Amniotic stem cell (primary cell): ENCODE data around the gene STX2.
A peak's percentile ranks its signal among the peaks of the same experiment; 100 is the strongest.
"Not testable (repeated sequence)": the region's sequence is repeated elsewhere in the genome, so short reads cannot be mapped to it uniquely, and the experiment has no call there.

Experiments used
- DNase-seq: peaks from one replicate; lab custom pipeline; 2025; lab: John Stamatoyannopoulos, UW

STX2 gene

GRCh38 chr12:130764475-130765185, 74.4 kb downstream of the STX2 start:
- DNase-seq, result peak; percentile 14

DNA sequence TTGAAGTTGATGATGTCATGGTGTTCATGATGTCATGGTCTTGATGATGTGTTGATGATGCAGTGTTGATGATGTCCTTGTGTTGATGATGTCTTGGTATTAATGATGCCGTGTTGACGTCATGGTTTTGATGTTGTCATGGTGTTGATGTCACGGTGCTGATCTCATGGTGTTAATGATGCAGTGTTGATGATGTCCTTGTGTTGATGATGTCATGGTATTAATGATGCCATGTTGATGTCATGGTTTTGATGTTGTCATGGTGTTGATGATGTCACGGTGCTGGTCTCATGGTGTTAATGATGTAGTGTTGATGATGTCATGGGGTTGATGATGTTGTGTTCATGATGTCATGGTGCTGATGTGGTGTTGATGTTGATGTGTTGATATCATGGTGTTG, 75.0 kb downstream of the STX2 start:
- no peak for DNase-seq

GRCh38 chr12:130762319-130762675, 76.8 kb downstream of the STX2 start:
- no peak for DNase-seq

DNA sequence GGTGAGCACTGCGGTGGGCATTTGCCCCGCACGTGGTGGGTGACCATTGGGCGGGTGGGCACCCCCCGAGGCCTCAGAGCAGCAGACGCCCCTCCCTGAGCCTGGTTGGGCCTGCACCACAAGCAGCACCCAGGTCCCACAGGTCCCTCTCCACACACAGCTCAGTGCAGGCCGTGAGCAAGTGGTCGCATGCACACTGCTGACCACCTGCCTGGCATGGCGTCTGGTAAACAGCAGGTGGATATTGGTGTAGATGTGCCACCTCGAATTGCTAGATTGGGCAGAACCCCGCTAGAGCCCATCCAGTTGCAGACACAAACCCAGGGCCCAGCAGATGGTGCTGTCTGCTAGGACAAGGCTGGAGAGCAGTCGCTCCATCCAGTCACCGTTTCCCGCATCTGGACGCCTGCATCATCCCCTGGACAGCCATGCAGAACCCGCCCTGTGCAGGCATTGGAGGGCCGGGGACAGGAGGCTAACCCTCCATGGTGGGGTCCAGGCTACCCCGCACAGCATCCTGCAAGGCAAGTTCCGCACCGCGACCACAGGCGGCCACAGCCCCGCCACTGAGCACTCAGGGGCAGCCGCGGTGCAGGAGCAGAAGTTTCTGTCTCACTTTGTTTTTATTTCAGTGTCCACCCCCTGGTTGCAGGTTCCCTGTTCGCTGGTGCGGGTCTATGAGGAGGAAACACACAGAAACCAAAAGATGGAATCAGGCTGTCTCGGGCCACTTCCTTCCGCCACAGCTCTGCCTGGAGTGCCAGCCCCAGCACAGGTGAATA, 77.3 kb downstream of the STX2 start:
- DNase-seq, result peak; percentile 2

- DNase-seq, result no peak
Observed at GRCh38 chr12:130754234-130754901, 84.7 kb downstream of the STX2 start.

- no peak for DNase-seq
Observed at GRCh38 chr12:130752692-130753230, 86.3 kb downstream of the STX2 start.

GRCh38 chr12:130752037-130752436, 87.0 kb downstream of the STX2 start:
- not testable (repeated sequence) for DNase-seq

GRCh38 chr12:130748786-130749185, 90.3 kb downstream of the STX2 start:
- DNase-seq, result no peak

DNA sequence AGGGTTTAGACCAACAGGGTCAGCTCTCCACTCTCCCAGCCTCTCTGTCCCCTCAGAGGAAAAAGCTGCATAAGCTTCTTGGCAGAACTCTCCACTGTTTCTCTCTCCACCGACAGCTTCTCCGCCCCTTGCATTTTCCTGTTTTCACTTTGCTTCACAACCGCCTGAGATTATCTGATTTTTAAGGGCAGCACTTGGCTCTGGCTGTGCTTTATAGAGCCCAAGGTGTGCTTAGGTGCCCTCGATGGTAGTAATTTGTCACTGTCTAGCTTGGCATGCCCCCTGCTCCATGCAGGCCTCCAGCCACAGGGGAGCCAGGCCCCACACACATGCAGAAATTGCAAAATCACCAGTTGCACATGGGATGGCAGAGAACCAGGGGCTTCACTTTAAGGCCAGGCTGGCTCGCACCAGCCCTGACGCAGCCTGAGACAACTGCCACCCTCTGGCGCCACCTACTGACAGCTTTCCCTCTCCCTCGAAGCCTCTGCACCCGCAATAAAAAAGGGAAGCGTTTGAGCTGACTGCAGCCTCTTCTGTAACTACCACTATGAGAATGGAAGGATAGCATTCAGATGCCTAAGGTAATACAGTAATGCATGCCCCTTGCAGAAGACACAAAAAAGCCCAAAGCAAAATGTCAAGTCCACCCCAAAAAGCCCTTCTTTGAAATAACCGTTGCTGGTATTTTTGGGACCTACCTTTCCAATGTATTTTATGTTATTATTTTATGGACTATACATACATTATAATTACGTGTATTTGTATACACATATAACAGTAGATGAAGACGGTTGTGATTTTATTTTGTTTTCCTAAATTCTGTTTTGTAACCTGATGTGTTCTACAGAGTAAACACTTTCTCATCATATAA, 90.9 kb downstream of the STX2 start:
- DNase-seq, result peak; percentile 4

- no peak for DNase-seq
Observed at GRCh38 chr12:130746546-130746945, 92.5 kb downstream of the STX2 start.

DNA sequence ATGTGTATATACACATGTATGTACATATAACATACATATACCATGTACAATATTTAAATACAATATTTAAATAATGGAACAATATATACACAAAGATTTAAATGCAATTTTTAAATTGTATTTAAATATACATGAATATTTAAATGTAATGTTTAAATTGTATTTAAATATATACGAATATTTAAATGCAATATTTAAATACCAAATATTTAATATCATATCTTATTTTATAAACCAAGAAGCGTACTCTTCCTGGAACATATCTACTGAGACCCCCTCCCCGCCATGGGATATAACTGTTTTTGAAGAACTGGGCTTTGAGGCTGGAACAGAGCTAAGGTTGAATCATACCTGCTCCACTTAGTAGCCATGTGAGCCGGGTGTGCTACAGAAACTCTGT, 93.1 kb downstream of the STX2 start:
- no peak for DNase-seq

- DNase-seq, result no peak
Observed at GRCh38 chr12:130744274-130744673, 94.8 kb downstream of the STX2 start.

DNA sequence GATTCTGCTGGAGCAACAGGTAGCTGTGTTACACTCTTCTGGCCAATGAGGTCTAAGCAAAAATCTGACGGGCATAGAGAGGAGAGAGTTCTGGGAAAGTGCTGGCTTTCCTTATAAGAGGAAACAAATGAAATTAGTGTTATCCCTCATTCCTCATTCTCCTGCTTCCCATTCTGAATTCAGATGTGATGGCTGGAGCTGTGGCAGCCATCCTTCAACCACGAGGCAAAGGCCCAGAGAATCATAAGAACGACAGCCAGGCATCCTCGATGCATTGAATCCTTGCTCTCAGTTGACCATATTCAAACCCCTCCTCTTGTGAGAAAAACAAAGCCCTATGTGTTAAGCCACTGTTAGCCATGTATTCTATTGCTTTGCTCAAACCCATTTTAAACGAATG, 95.4 kb downstream of the STX2 start:
- DNase-seq, result no peak

GRCh38 chr12:130743176-130743575, 95.9 kb downstream of the STX2 start:
- no peak for DNase-seq

- no peak for DNase-seq
Observed at GRCh38 chr12:130742716-130743115, 96.3 kb downstream of the STX2 start.

DNA sequence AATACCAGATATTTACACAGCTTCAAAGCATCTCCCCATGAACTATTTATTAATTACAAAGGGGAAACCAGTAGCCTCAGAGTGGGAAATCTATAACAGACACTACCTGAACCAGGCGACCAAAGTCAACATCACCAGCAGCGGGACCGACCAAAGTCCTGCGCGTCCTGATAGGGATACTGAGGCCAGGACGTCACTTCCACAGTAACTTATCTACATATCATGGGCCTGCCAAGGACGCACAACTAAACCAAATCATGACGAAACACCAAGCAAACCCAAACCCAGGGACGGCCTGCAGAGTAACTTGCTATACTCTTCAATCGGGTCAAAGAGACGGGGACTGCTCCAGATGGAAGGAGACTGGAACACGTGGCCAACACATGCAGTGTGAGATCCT, 96.9 kb downstream of the STX2 start:
- DNase-seq, result no peak
